ENCODE data around the gene ADAMTSL2.

ADAMTSL2 gene

GRCh38 chr9:133591116-133591910 is 56.8 kb downstream of the ADAMTSL2 start:
- no peak for DNase-seq

- DNase-seq = no peak
Measured at GRCh38 chr9:133591985-133592384, 57.5 kb downstream of the ADAMTSL2 start.

DNA sequence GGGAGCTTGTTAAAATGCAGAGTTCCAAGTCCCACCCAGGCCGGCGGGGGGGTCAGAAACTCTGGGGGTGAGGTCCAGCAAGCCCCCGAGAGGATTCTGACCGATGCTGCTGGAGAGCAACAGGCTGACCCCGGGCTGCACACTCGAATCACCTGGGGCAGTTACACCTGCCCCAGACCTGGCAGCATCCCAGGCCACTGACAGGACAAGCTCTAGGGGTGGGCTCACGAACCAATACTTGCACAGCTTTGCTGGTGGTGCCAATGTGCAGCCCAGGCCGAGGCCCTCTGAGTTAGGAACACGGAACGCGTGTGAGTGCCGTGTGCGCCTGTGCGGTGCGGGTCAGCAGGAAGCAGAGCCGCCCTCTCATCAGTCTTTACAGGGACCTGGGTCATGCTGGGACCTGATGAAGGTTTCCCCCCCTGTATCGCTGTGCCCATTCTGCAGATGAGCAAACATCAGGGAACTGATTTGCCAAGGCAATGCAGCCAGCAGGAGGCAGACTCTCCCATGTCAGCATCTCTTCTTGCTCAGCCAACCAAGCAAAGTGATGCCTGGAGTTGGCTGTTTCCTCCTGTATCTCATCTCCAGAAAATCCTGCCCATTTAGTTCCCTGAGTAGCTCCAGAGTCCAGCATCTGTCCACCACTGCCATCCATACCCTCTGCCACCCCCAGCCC is 58.4 kb downstream of the ADAMTSL2 start:
- peak in 1 of 2 donors; percentile 8 for DNase-seq

DNA sequence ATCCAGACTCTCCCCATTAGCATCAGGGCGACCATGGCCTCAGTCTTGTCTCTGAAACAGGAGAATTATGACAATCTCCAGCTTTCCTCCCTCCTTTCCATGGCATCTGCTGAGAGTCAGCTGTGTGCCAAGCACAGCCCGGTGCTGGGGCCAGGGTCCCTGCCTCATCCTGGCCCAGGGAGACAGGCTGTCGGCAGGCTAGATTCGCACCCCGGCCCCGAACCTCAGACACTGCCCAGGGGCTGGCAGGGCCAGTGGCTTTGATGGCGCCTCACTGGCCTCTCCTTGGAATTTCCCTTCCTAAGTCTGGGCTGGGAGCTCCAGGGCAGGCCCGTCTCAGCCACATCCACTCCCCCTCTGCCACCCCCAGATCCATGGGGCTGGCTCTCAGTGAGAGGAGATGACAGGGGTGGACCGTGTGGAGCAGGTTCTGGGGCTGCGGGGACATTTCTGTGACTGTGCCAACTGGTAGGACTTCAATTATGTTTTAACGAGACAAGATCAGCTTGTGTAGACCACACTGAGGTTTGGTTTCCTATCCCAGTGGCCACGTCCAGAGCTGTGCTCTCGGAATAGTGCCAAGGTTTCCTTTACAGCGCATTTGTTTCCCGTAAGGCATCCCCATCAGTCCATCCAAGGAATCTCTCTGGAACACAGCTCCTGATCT is 59.2 kb downstream of the ADAMTSL2 start:
- DNase-seq = no peak

DNA sequence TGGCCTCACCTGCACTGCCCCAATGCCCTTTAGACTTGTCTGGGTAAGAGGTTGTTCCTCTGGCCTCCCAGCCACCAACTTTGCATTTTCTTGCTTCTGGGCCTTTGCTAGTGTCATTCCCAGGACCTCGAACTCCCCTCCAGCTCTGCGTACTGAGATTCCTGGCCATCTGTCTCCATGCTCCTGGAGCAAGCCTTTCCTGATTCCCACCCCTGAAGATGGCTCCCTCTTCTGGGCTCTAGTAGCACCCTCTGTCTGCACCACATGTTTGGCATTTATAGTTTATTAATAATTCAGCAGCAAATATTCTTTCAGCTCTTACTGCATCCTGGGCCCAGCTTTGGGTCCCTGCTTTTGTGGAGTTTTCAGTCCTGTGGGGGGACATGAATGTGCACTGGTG is 59.8 kb downstream of the ADAMTSL2 start:
- DNase-seq = no peak

DNA sequence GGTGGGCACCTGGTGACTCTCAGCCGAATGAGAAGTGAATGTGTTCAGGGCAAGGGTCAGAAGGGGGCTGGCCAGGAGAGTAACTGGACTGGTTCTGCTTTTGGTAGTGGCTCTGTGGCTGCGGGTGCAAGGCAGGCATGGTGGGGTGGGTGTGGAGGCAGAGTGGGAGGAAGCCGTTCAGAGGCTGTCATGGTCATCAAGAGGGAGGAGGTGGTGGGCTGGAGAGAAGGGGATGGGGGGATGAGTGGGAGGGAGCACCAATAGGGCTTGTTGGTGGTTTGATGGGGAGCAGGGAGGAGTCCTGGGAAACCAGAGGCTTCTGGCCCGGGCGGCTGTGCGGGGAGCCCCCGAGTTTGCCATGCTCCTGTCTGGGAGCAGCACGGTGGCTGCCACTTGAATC is 61.4 kb downstream of the ADAMTSL2 start:
- DNase-seq = no peak

- DNase-seq = no peak
Measured at GRCh38 chr9:133597316-133597957, 62.9 kb downstream of the ADAMTSL2 start.

- DNase-seq = no peak
Measured at GRCh38 chr9:133598978-133599377, 64.5 kb downstream of the ADAMTSL2 start.

- DNase-seq = no peak
Measured at GRCh38 chr9:133599470-133600173, 65.1 kb downstream of the ADAMTSL2 start.

DNA sequence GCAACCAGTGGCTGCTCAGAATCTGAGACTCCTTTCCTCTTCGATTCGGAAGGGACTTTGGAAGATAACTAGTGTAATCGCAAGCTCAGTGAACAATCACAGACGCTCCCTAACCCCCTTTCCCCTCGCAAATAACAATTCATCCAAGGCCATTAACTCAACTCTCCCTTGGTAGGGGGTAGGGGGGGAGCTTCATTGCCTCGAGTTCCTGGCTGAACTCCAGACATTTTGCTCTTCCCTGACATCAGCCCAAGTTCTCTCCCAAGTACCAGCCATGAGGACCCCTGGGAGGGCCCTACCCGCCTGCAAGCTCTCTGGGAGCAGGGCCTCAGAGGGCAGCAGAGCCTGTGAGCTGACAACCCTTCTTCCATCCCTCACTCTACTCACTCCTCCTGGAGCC is 66.2 kb downstream of the ADAMTSL2 start:
- DNase-seq = no peak

GRCh38 chr9:133601746-133602145 is 67.2 kb downstream of the ADAMTSL2 start:
- DNase-seq = no peak

GRCh38 chr9:133602277-133602676 is 67.8 kb downstream of the ADAMTSL2 start:
- DNase-seq = no peak

GRCh38 chr9:133603135-133603927 is 68.8 kb downstream of the ADAMTSL2 start:
- no peak for DNase-seq

- DNase-seq = peak in 1 of 2 donors; percentile 31
Measured at GRCh38 chr9:133604214-133604613, 69.7 kb downstream of the ADAMTSL2 start.

- no peak for DNase-seq
Measured at GRCh38 chr9:133604856-133605255, 70.4 kb downstream of the ADAMTSL2 start.

DNA sequence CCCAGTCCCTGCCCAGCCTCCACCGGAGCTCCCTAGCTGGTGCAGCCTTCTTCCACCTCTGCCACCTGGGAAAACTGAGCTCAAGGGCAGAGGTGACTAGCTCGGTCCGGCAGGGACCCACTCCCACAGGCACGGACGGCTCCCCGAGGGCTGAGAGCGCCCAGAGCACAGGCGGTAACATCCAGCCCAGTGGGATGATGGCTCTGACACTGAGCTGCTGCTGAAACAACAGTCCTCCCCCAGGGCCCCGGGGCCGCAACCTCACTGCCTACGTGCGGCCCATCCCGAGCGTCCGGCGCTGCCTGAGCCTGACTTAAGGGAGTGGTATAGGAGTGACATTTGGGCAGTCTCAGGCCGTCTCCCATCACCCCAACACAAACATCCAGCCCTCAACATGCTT is 70.9 kb downstream of the ADAMTSL2 start:
- DNase-seq = no peak

- DNase-seq = no peak
Measured at GRCh38 chr9:133605856-133606707, 71.6 kb downstream of the ADAMTSL2 start.

DNA sequence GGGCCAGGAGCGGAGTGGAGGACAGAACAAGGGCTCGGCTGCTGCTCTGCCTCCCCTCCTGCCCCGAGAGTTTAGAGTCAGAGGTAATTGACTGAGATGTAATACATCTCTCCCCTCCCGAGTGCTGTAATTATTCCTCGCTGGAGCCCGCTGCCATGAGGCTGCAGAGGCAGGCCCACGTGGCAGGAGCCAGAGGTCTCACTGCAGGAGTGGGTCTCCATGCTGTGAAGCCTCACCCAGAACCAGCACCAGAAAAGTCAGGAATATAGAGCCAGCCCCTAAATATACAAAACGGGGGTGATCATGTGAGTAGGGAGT is 72.2 kb downstream of the ADAMTSL2 start:
- DNase-seq = no peak

DNA sequence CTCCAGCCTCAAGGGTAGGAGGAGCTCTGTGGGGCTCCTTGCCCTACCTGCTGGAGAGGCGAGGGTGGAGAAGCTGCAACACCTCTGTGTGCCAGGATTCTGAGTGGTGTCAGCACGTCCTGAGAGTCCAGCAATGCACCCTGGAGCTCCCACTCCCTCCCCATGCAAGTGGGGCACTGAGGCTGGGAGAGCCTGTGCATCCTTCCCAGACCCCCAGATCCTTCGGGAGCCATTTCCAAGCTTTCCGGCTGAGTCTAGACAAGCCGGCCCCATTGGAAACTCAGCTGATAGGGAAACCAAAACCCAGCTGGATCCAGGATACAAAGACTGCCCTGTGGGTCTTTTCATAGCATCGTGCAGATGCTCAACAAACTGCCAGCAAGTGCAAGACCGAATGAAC is 72.9 kb downstream of the ADAMTSL2 start:
- no peak for DNase-seq

GRCh38 chr9:133607976-133608375 is 73.5 kb downstream of the ADAMTSL2 start:
- no peak for DNase-seq

- no peak for DNase-seq
Measured at GRCh38 chr9:133608382-133608781, 73.9 kb downstream of the ADAMTSL2 start.
